ENCODE data around the gene GNB3.

GNB3 gene

GRCh38 chr12:6824085-6824775, 16.5 kb upstream of the GNB3 start:
- DNase-seq: no peak

GRCh38 chr12:6824901-6825381, 15.8 kb upstream of the GNB3 start:
- no peak for DNase-seq

- DNase-seq: peak; percentile 60
Observed at GRCh38 chr12:6825398-6826124, 15.2 kb upstream of the GNB3 start.

DNA sequence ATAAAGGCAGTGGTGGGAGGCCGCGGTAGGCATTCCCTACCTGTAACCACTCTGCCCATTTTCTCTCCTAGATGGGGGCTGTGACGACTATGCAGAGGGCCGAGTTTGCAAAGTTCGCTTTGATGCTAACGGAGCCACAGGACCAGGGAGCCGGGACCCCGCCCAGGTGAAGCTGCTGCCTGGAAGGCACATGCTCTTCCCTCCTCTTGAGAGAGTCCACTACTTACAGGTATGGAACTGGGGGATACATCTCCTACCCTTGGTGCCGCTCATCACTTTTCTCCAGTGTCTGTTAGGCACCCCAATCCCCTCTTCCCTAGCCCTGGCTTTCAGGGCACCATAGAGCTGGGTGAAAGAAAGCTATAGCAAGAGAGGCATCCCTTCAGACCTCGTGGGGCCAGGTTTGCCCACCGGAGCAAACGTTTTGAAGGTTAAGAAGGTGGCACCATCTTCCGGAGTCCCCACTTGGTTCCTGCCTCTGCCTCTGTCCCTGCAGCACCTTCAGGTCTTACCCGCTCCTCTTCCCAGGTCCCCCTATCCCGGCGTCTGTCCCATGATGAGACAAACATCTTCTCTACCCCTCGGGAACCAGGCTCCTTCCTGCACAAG, 14.5 kb upstream of the GNB3 start:
- DNase-seq: no peak

GRCh38 chr12:6826734-6827436, 13.8 kb upstream of the GNB3 start:
- no peak for DNase-seq

GRCh38 chr12:6827437-6827911, 13.3 kb upstream of the GNB3 start:
- DNase-seq: peak; percentile 63

GRCh38 chr12:6827982-6828780, 12.5 kb upstream of the GNB3 start, which contains the start of gene P3H3:
Gene P3H3 (plus strand): TSS chr12:6828407. CDS start chr12:6828441, 34 bp downstream.
- DNase-seq: peak; percentile 24

DNA sequence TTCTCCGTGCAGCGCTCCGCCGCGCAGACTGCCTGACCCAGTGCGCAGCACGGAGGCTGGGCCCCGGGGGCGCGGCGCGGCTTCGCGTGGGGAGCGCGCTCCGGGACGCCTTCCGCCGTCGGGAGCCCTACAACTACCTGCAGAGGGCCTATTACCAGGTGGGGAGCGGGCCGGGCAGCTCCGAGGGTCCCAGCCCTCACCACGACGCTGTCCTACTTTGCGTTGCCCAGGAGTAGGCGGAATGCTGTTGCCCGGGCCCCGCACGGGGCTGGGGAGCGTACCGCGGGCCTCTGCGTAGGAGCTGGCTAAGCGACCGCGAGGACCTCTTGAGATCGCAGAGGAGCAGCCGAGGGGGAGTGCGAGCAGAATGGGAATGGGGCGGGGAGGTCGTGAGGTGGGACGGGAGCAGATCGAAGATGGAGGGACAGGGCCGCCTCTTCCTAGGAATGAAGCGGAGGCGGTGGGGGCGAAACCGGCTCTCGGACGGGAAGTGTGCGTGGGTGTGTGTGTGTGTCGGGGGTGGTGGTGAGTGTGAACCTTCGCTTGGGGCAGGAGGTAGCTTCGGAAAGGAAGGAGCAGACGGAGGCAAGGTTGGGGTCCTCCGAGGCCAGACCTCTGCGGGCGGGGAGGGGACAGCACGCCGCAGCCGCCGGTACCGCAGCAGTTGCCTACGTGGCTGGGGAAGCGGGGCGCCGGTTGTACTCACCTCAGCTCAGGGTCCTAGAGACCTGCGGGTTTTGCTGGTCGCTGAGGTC, 11.8 kb upstream of the GNB3 start:
- DNase-seq: no peak

DNA sequence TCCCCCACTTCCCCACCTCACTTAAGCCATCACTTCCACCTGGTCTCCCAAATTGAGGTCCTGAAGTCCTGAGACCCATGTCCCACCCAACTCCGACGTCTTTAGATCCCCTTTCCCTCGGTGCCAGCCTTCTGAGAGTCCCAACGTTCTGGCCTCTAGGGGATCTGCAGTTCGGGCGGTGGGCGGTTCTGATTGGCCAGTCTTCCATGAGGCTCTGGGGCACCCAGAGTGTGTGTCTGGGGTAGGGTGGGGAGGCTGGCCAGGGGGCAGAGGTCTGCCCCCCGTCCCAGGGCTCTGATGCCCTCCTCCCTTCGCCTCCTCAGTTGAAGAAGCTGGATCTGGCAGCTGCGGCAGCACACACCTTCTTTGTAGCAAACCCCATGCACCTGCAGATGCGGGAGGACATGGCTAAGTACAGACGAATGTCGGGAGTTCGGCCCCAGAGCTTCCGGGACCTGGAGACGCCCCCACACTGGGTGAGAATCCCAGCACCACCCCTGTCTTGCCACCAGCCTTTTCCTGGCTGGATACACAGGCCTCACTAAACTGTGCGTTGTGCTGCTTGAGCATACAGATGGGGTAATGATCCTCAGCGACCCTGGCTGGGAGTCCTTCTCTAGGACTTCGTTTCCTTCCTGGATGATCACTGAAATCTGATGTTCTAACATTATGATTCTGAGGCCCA, 11.0 kb upstream of the GNB3 start:
- DNase-seq: no peak

DNA sequence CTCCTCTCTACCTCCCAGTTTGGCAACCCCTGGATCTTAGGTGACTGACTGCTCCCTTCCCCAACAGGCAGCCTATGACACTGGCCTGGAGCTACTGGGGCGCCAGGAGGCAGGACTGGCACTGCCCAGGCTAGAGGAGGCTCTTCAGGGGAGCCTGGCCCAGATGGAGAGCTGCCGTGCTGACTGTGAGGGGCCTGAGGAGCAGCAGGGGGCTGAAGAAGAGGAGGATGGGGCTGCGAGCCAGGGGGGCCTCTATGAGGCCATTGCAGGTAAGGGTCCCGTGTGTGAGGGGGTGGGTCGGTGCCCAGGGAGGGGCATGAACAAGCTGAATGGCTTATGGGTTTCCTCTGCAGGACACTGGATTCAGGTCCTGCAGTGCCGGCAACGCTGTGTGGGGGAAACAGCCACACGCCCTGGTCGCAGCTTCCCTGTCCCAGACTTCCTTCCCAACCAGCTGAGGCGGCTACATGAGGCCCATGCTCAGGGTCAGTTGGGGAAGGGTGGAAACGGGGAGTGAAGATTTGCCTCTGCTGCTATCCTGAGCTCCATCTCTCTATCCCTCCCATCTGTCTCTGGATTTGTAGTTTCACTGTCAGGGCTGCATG, 10.3 kb upstream of the GNB3 start:
- DNase-seq: no peak

- no peak for DNase-seq
Observed at GRCh38 chr12:6830999-6831398, 9.7 kb upstream of the GNB3 start.

GRCh38 chr12:6831450-6831995, 9.2 kb upstream of the GNB3 start:
- no peak for DNase-seq

GRCh38 chr12:6832125-6832524, 8.6 kb upstream of the GNB3 start:
- DNase-seq: no peak

- DNase-seq: no peak
Observed at GRCh38 chr12:6833189-6833890, 7.4 kb upstream of the GNB3 start.

DNA sequence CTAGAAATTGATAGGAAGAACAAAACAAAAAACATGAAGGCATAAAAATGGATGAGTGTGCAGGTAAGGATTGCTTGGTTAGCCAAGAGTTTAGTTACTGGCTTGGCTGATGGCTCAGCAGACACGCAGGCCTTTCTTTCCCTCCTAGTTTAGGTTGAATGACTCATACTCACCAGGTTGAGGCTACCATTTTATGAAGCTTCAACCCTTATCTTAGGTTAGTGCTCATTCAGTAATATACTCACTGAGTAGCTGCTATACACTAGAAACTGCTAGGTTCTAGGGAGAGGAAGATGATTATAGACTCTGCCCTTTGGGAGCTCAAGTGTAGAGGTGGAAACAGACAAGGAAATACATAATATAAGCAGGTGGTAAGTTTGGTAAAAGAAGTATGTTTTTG, 6.5 kb upstream of the GNB3 start:
- no peak for DNase-seq

- no peak for DNase-seq
Observed at GRCh38 chr12:6834873-6835272, 5.9 kb upstream of the GNB3 start.

DNA sequence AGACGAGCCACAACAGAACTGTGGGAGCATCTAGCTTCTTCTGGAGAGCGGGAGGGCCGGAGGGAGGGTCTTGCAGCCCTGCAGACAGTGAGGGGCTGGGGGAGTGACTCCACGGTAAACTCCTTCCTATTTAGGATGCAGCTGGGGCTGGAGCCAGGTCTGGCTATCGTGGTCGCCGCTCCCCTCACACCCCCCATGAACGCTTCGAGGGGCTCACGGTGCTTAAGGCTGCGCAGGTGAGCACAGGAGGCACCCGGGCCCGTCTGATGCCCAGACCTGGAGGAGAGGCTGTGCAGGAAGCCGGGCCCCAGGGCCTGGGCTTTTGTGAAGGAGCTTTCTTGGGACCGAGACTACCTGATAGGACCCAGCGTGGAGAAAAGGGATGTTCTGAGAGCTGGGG, 3.9 kb upstream of the GNB3 start:
- no peak for DNase-seq

DNA sequence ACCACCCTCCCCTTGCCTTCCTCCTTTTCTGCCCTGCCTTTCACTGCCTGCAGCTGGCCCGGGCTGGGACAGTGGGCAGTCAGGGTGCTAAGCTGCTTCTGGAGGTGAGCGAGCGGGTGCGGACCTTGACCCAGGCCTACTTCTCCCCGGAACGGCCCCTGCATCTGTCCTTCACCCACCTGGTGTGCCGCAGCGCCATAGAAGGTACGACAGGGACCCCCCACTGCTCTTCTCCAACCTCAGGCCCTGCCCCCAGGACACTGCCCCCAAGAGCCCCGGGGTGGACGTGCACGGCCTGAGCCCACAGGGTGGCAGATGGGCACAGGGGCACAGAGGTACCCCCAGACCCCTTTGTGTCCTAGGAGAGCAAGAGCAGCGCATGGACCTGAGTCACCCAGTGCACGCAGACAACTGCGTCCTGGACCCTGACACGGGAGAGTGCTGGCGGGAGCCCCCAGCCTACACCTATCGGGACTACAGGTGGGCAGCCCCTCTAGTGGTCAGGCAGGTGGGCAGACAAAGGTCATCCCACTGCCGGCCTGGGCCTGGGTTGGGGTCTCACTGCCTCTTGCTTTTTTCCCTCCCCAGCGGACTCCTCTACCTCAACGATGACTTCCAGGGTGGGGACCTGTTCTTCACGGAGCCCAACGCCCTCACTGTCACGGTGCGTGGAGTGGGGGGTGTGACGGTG, 3.2 kb upstream of the GNB3 start:
- no peak for DNase-seq

- DNase-seq: no peak
Observed at GRCh38 chr12:6838854-6839253, 1.9 kb upstream of the GNB3 start.

Data from NCI-H226 (cell line).